Measurements from ENCODE around the gene MALL.
"Not testable (repeated sequence)": the region's sequence is repeated elsewhere in the genome, so short reads cannot be mapped to it uniquely, and the experiment has no call there.

DNA sequence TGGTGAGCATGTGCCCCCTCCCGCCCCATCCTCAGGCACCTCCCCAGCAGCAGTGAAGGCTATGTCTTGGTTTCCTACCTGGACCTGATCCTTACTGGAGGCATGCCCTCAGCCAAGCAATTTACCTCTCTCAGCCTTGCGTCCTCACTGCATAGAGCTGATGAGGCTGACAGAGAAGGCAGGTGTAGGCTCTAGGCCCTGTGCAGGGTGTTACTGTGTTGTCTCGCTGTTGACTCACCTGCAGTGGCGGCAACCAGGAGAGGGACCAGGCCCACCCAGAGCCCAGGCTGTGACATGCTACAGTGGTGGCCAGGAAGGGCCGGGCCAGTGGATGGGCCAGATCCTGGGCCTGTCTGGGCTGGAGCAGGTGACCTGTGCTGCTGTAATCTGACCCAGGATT is 65.9 kb downstream of the MALL start:
- not testable (repeated sequence) for TF ChIP-seq EZH2 (IDR thresholded peaks at IDR 0.05); POLR2AphosphoS5 (IDR thresholded peaks at IDR 0.05; ENCODE audit: borderline replicate concordance, low read depth, low read length); FOXP2 (optimal IDR thresholded peaks at IDR 0.05; ENCODE audit: control extremely low read depth, extremely low read length, insufficient read depth)
